Measurements from ENCODE around the gene NEU1.
A peak's percentile ranks its signal among the peaks of the same experiment; 100 is the strongest.
"Not testable (repeated sequence)": the region's sequence is repeated elsewhere in the genome, so short reads cannot be mapped to it uniquely, and the experiment has no call there.

NEU1 gene

GRCh38 chr6:31862344-31863235 lies at the start of gene NEU1:
Gene NEU1, minus strand, starts transcription at chr6:31862821. Its CDS starts 45 bp downstream, at chr6:31862776.
- DNase-seq, result peak; percentile 100

- no peak for DNase-seq
Measured at GRCh38 chr6:31911826-31912585, 49.4 kb upstream of the NEU1 start.

GRCh38 chr6:31909298-31909697 lies 46.7 kb upstream of the NEU1 start:
- not testable (repeated sequence) for DNase-seq

- DNase-seq, result peak; percentile 67
Measured at GRCh38 chr6:31908791-31909190, 46.2 kb upstream of the NEU1 start.

GRCh38 chr6:31908255-31908654 lies 45.6 kb upstream of the NEU1 start:
- DNase-seq, result not testable (repeated sequence)

- peak; percentile 36 for DNase-seq
Measured at GRCh38 chr6:31907158-31907813, 44.7 kb upstream of the NEU1 start.

- DNase-seq, result not testable (repeated sequence)
Measured at GRCh38 chr6:31906727-31907126, 44.1 kb upstream of the NEU1 start.

- no peak for DNase-seq
Measured at GRCh38 chr6:31906122-31906521, 43.5 kb upstream of the NEU1 start.

GRCh38 chr6:31905041-31905440 lies 42.4 kb upstream of the NEU1 start:
- no peak for DNase-seq

GRCh38 chr6:31903957-31904356 lies 41.3 kb upstream of the NEU1 start:
- DNase-seq, result no peak

GRCh38 chr6:31901953-31902643 lies 39.5 kb upstream of the NEU1 start, which contains the start of gene ZBTB12:
Gene ZBTB12, minus strand, starts transcription at chr6:31902086. Its CDS starts 781 bp downstream, at chr6:31901305.
- DNase-seq, result peak; percentile 88

- peak; percentile 61 for DNase-seq
Measured at GRCh38 chr6:31901415-31901952, 38.9 kb upstream of the NEU1 start.

- no peak for DNase-seq
Measured at GRCh38 chr6:31900917-31901414, 38.3 kb upstream of the NEU1 start.

GRCh38 chr6:31899882-31900722 lies 37.5 kb upstream of the NEU1 start:
- no peak for DNase-seq

- no peak for DNase-seq
Measured at GRCh38 chr6:31899215-31899614, 36.6 kb upstream of the NEU1 start.

- DNase-seq, result peak; percentile 53
Measured at GRCh38 chr6:31898383-31899011, 35.9 kb upstream of the NEU1 start.

GRCh38 chr6:31897612-31898382 lies 35.2 kb upstream of the NEU1 start, which contains the start of gene EHMT2:
Gene EHMT2, minus strand, starts transcription at chr6:31897698. Its CDS starts 21 bp downstream, at chr6:31897677.
- DNase-seq, result peak; percentile 88

- DNase-seq, result no peak
Measured at GRCh38 chr6:31896856-31897611, 34.4 kb upstream of the NEU1 start.

- no peak for DNase-seq
Measured at GRCh38 chr6:31896493-31896855, 33.9 kb upstream of the NEU1 start.

All from activated CD4-positive, alpha-beta T cell treated with anti-CD3 and anti-CD28 coated beads, Interleukin-2, amount 50 U/mL, for 16 hours (primary cell).